Kidney (tissue), 14 donors: ENCODE results near the gene PAX7. TPM values are rescaled to one million over a fixed set of nuclear protein-coding genes. Genes with fewer than 3 reads are reported as not detected.

ENCODE experiments used
- DNase-seq, 5 donors: peaks; one replicate each; pipeline ENCODE4 v3.0.0-alpha.2; 2013 to 2020
- FAIRE-seq: peaks from 2 replicates; lab custom pipeline; 2012; peaks lifted over from hg19 to GRCh38; lab: Jason Lieb, UNC
- H3K27ac ChIP-seq, 2 donors: one replicate each; pipeline ENCODE4 v1.7.0; 2013; ENCODE audit warnings: low read depth in 2 of 2, low read length in 2 of 2, inconsistent platforms in 1 of 2
- H3K27me3 ChIP-seq: one replicate; pipeline ENCODE4 v1.7.1; 2013; ENCODE audit warnings: low read length, inconsistent platforms; ENCODE audit not compliant: control insufficient read depth, insufficient read depth
- H3K36me3 ChIP-seq, 3 donors: one replicate each; pipeline versions ENCODE4 v1.7.0 to v1.7.1; 2013; ENCODE audit warnings: low read length in 3 of 3, control low read depth in 1 of 3, inconsistent platforms in 1 of 3; ENCODE audit not compliant: insufficient read depth in 3 of 3, control insufficient read depth in 2 of 3
- H3K4me1 ChIP-seq, 3 donors: one replicate each; pipeline versions ENCODE4 v1.7.0 to v1.7.1; 2013; ENCODE audit warnings: low read length in 3 of 3, inconsistent platforms in 1 of 3, low read depth in 1 of 3; ENCODE audit not compliant: control insufficient read depth in 2 of 3, insufficient read depth in 2 of 3
- H3K4me3 ChIP-seq, 3 donors: one replicate each; pipeline versions ENCODE4 v1.7.0 to v1.8.1; 2013; ENCODE audit warnings: low read length in 3 of 3, control low read depth in 1 of 3, inconsistent platforms in 1 of 3
- H3K9ac ChIP-seq, 3 donors: one replicate each; pipeline versions ENCODE4 v1.7.0 to v1.7.1; 2013; ENCODE audit warnings: low read length in 3 of 3, control low read depth in 1 of 3, inconsistent platforms in 1 of 3
- H3K9me3 ChIP-seq, 3 donors: one replicate each; pipeline versions ENCODE4 v1.7.0 to v1.7.1; 2013; ENCODE audit warnings: low read length in 3 of 3, control low read depth in 1 of 3, inconsistent platforms in 1 of 3; ENCODE audit not compliant: control insufficient read depth in 2 of 3, insufficient read depth in 1 of 3
- intact Hi-C: fragments of 100-400 bp; cut with DNase I; formaldehyde crosslinking; loops from one replicate; pipeline ENCODE4 v1.11.1; 2022
- polyA plus RNA-seq: library from polyadenylated mRNA; stranded (reverse); fragments of 350-450 nt; fragmentation: Illumina TruSeq; extraction: RNeasy Lipid Tissue Mini Kit (QIAGEN cat#74804); gene quantifications from one replicate; pipeline ENCODE4 v1.2.3, GENCODE V29; 2014; ENCODE audit warnings: low read depth, low replicate concordance; ENCODE audit not compliant: insufficient read depth
- total RNA-seq: library from RNA; stranded (reverse); fragmentation: NEBNext Ultra II Directional; extraction: Animal tissue kit (Norgen Biotek cat#: 25700); gene quantifications from one replicate; pipeline ENCODE4 v1.2.1, GENCODE V29; 2021
- TF ChIP-seq, protein P1 (sequence below): IDR thresholded peaks from 3 replicates; pipeline ENCODE4 v1.5.1; 2012; ENCODE audit warnings: mild to moderate bottlenecking, moderate library complexity, borderline replicate concordance; ENCODE audit not compliant: insufficient read depth; ENCODE audit errors: extremely low read depth
- donor health status: control.
- donor health status: control.
- donor health status: control.
- donor health status: control.
- donor health status: control.
- donor health status: DM: yes; HTN: yes; CAD: no.
- donor health status: Normal renal cell carcinoma (clear cell type).

The PAX7 gene
- total and polyA plus RNA-seq, 2 donors from 2014 or later: not detected

DNA sequence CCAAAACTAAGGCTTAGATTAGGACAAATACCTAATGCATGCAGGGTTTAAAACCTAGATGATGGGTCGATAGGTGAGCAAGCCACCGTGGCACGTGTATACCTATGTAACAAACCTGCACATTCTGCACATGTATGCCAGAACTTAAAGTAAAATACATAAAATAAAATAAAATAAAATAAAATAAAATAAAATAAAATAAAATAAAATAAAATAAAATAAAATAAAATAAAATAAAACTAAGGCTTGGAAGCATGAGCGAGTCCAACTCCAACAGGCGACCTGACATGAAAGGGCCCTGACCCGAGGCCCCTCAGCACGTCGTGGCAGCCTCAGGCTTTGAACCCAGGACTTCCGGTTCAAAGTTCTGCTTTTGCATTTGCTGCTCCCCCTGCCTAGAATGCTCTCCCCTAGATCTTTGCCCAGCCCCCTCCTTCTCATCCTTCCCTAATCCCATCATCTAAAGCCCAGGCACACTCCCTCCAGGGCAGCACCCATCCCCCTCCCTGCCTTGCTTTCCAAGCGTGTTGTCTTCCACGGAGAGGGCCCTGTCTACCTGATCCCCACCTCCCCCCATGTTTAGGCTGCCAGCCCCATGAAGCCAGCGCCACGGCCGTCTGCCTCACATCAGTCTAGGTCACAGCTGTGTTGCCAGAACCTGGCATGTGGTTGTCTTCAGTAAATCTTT, 164.5 kb downstream of the PAX7 start:
- DNase-seq (no peak), FAIRE-seq (no peak)
- no peaks in the 10 kb centered on the region for H3K27me3 ChIP-seq

DNA sequence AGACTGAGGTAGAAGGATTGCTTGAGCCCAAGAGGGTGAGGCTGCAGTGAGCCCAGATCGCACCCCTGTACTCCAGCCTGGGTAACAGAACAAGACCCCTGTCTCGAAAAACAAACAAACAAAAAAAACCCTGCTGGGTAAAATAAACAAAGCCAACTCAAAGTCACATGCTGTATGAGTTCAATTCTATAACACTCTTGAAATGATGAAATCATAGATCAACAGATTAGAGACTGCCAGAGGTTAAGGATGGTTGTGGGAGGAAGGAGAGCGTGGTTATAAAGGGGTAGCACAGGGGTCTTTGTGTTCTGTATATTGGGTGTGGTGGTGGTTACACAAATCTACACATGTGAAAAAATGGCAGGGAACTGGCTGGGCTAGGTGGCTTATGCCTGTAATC, 166.3 kb downstream of the PAX7 start:
- H3K36me3 ChIP-seq: no peaks in the 10 kb centered on the region
- H3K27me3 ChIP-seq: no peaks in the 10 kb centered on the region
- no peaks in the 10 kb centered on the region for H3K4me1 ChIP-seq
- no peak overlapping the region for H3K9ac ChIP-seq
- TF ChIP-seq, protein P1, sequence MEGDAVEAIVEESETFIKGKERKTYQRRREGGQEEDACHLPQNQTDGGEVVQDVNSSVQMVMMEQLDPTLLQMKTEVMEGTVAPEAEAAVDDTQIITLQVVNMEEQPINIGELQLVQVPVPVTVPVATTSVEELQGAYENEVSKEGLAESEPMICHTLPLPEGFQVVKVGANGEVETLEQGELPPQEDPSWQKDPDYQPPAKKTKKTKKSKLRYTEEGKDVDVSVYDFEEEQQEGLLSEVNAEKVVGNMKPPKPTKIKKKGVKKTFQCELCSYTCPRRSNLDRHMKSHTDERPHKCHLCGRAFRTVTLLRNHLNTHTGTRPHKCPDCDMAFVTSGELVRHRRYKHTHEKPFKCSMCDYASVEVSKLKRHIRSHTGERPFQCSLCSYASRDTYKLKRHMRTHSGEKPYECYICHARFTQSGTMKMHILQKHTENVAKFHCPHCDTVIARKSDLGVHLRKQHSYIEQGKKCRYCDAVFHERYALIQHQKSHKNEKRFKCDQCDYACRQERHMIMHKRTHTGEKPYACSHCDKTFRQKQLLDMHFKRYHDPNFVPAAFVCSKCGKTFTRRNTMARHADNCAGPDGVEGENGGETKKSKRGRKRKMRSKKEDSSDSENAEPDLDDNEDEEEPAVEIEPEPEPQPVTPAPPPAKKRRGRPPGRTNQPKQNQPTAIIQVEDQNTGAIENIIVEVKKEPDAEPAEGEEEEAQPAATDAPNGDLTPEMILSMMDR: no peak
- intact Hi-C loops: no loop called here
- no peak overlapping the region for H3K27ac ChIP-seq
- no peak overlapping the region for H3K4me3 ChIP-seq
- peaks cover 0 to 6% (median 0%) of the 10 kb centered on the region in 3 donors for H3K9me3 ChIP-seq
- FAIRE-seq (no peak), DNase-seq (no peak)

More for the DNA sequence above, 164.5 kb downstream of the PAX7 start:
- no peak overlapping the region for H3K9ac ChIP-seq
- TF ChIP-seq, protein P1: no peak
- no peak overlapping the region for H3K27ac ChIP-seq
- no peaks in the 10 kb centered on the region for H3K36me3 ChIP-seq
- intact Hi-C loops: no loop called here
- H3K4me3 ChIP-seq: no peak overlapping the region
- peaks cover 0 to 6% (median 0%) of the 10 kb centered on the region in 3 donors for H3K9me3 ChIP-seq
- no peaks in the 10 kb centered on the region for H3K4me1 ChIP-seq

Other genes starting within 250 kb of the PAX7 start
- 25.8 TPM for gene KLHDC7A, start 149.9 kb upstream of the PAX7 start, total RNA-seq
- gene KLHDC7A, start 149.9 kb upstream of the PAX7 start, polyA plus RNA-seq: 28.0 TPM
- not detected for gene TAS1R2, start 228.8 kb downstream of the PAX7 start, total RNA-seq
- not detected for gene TAS1R2, start 228.8 kb downstream of the PAX7 start, polyA plus RNA-seq